SK-MEL-5 (cell line): ENCODE measurements around the gene FAM20C. TPM values are rescaled to one million over a fixed set of nuclear protein-coding genes. Genes with fewer than 3 reads are reported as not detected.
"Not testable (repeated sequence)": the region's sequence is repeated elsewhere in the genome, so short reads cannot be mapped to it uniquely, and the experiment has no call there.

Source experiments
- DNase-seq: peaks from one replicate; pipeline ENCODE4 v3.0.0-alpha.2; 2016; ENCODE audit warnings: low read depth, low spot score
- in situ Hi-C: cut with HindIII; loops from 2 replicates; pipeline ENCODE4 v1.10.0; 2016; ENCODE audit warnings: low sequenced_read_pairs, high pct_unique_total_duplicates, low pct_unique_long_range_greater_than_20kb
- total RNA-seq: library from RNA; depleted of rRNA; stranded (reverse); fragments of >200 nt; shearing (Covaris generic); gene quantifications from 2 replicates; pipeline ENCODE4 v1.2.3, GENCODE V29; 2014

Gene FAM20C
- total RNA-seq, 1 experiment from 2014 or later = not detected

GRCh38 chr7:254337-255037 is 62.1 kb downstream of the FAM20C start:
- in situ Hi-C loops = no loop called here

GRCh38 chr7:255038-255435 is 62.7 kb downstream of the FAM20C start:
- no peak for DNase-seq
- in situ Hi-C loops = no loop called here

More at GRCh38 chr7:254337-255037, 62.1 kb downstream of the FAM20C start:
- DNase-seq = no peak

GRCh38 chr7:255721-256361 is 63.5 kb downstream of the FAM20C start:
- DNase-seq = no peak
- in situ Hi-C loops = no loop called here

- DNase-seq = no peak
- in situ Hi-C loops = no loop called here
Measured at GRCh38 chr7:256461-256940, 64.1 kb downstream of the FAM20C start.

GRCh38 chr7:256981-257646 is 64.7 kb downstream of the FAM20C start:
- in situ Hi-C loops = no loop called here
- DNase-seq = no peak

GRCh38 chr7:257647-257992 is 65.2 kb downstream of the FAM20C start:
- in situ Hi-C loops = no loop called here
- no peak for DNase-seq

- DNase-seq = no peak
- in situ Hi-C loops = no loop called here
Measured at GRCh38 chr7:258476-259190, 66.3 kb downstream of the FAM20C start.

- DNase-seq = no peak
- in situ Hi-C loops = no loop called here
Measured at GRCh38 chr7:259191-259505, 66.8 kb downstream of the FAM20C start.

- in situ Hi-C loops = no loop called here
- DNase-seq = no peak
Measured at GRCh38 chr7:259751-260405, 67.5 kb downstream of the FAM20C start.

- no peak for DNase-seq
- in situ Hi-C loops = no loop called here
Measured at GRCh38 chr7:260441-261281, 68.3 kb downstream of the FAM20C start.

- in situ Hi-C loops = no loop called here
Measured at GRCh38 chr7:261341-262250, 69.2 kb downstream of the FAM20C start.

GRCh38 chr7:262251-262572 is 69.8 kb downstream of the FAM20C start:
- in situ Hi-C loops = no loop called here
- DNase-seq = no peak

More at GRCh38 chr7:261341-262250, 69.2 kb downstream of the FAM20C start:
- DNase-seq = no peak

- in situ Hi-C loops, DNase-seq: not testable (repeated sequence)
Measured at GRCh38 chr7:262631-263311, 70.4 kb downstream of the FAM20C start.

GRCh38 chr7:263483-264351 is 71.3 kb downstream of the FAM20C start:
- DNase-seq, in situ Hi-C loops: not testable (repeated sequence)
